ENCODE data around the gene EID2. TPM values are rescaled to one million over a fixed set of nuclear protein-coding genes. Genes with fewer than 3 reads are reported as not detected.

The EID2 gene
- total and polyA plus RNA-seq, 2 of the 8 experiments (the other 6 are each of a cell fraction or from before 2014, with no cell fraction given), result 7.8 to 29.6 TPM

- H3K79me2 ChIP-seq (ENCODE audit: control insufficient read depth in 1 of 2, insufficient read depth in 2 of 2, low read length in 2 of 2), result no peaks in the 10 kb centered on the region
Measured at GRCh38 chr19:39524495-39524894, 15.5 kb downstream of the EID2 start.

More at GRCh38 chr19:39524495-39524894, 15.5 kb downstream of the EID2 start:
- no peak overlapping the region for H3K18ac ChIP-seq (ENCODE audit: extremely low read depth, low read length)
- H3K9ac ChIP-seq (replicated peaks in 1 of 4; ENCODE audit: extremely low read depth in 1 of 4, low read depth in 3 of 4, low read length in 3 of 4), result no peak overlapping the region
- no peaks in the 10 kb centered on the region for H3K79me1 ChIP-seq (ENCODE audit: low read depth, low read length)
- H3K56ac ChIP-seq (replicated peaks; ENCODE audit: insufficient read length, low read depth, low read length), result no peak overlapping the region
- ChIA-PET CTCF (ENCODE audit: partially characterized antibody) (interaction anchor here (0.8 to 4.2 kb wide), 4 partner anchors 9 to 49 kb away, joined by 3 to 21 read pairs (median 10); partner anchors contain the start of genes DLL3 and EID2B), POLR2A (ENCODE audit: partially characterized antibody) (interaction anchor here (1.3 to 2.7 kb wide), 6 partner anchors 9 to 89 kb away, joined by 4 to 13 read pairs (median 6); partner anchors contain the start of gene RPS16)
- no peak overlapping the region for H3K27ac ChIP-seq (ENCODE audit: low read depth, low read length)
- peaks cover 2 to 13% (median 3%) of the 10 kb centered on the region in 4 experiments; a peak in 3 of 8 replicates for H3K36me3 ChIP-seq (ENCODE audit: control insufficient read depth in 2 of 4, insufficient read depth in 4 of 4, low read length in 3 of 4)
- H3K23ac ChIP-seq (ENCODE audit: insufficient read length), result no peak overlapping the region
- no peak overlapping the region for H2BK15ac ChIP-seq (ENCODE audit: low read length)
- H2BK5ac ChIP-seq (ENCODE audit: low read depth, low read length), result no peak overlapping the region
- FAIRE-seq (no peak), DNase-seq (ENCODE audit: low read depth in 1 of 2, low spot score in 2 of 2) (no peak)
- H4K5ac ChIP-seq (ENCODE audit: insufficient read length, low read depth, low read length), result no peak overlapping the region
- no peak overlapping the region for H4K91ac ChIP-seq (replicated peaks; ENCODE audit: insufficient read length, low read length)
- H3K4me3 ChIP-seq (ENCODE audit: extremely low read depth in 1 of 4, insufficient read depth in 2 of 4, low read depth in 3 of 4, low read length in 4 of 4), result no peak overlapping the region
- no peak overlapping the region for H2BK120ac ChIP-seq (replicated peaks; ENCODE audit: low read depth, low read length)
- H3K14ac ChIP-seq (ENCODE audit: insufficient read length), result no peak overlapping the region
- H3K9me3 ChIP-seq (ENCODE audit: insufficient read depth in 2 of 2, low read depth in 1 of 2, low read length in 1 of 2), result no peaks in the 10 kb centered on the region
- H2BK12ac ChIP-seq (ENCODE audit: low read depth, low read length), result no peak overlapping the region
- peaks cover 0 to 4% of the 10 kb centered on the region in 2 experiments for H4K20me1 ChIP-seq (replicated peaks in 1 of 2; ENCODE audit: control insufficient read depth in 1 of 2, insufficient read depth in 2 of 2, low read length in 2 of 2)
- no peaks in the 10 kb centered on the region for H3K23me2 ChIP-seq (ENCODE audit: low read depth, low read length)
- H3K4me1 ChIP-seq (replicated peaks in 1 of 4; ENCODE audit: control insufficient read depth in 3 of 4, insufficient read depth in 4 of 4, low read length in 3 of 4), result peaks cover 0 to 2% (median 0%) of the 10 kb centered on the region in 4 experiments; a peak in 1 of 7 replicates
- WGBS, 2 experiments (ENCODE audit: extremely low coverage in 1 of 2, insufficient coverage in 1 of 2, insufficient read length in 1 of 2, insufficient replicate concordance in 2 of 2, low coverage in 1 of 2, low lambda C conversion rate in 2 of 2, missing lambda C conversion rate in 1 of 2), result 89% methylated on average over 8 of the region's 8 CpGs; no CpG with 5 or more reads in 1 of the 2 experiments
- no peak overlapping the region for H3K4ac ChIP-seq (replicated peaks; ENCODE audit: insufficient read length, low read depth, low read length)
- H3K27me3 ChIP-seq (replicated peaks in 1 of 4; ENCODE audit: control insufficient read depth in 3 of 4, extremely low read depth in 1 of 4, insufficient read depth in 3 of 4, low read length in 3 of 4), result no peaks in the 10 kb centered on the region
- H4K8ac ChIP-seq (ENCODE audit: extremely low read depth, insufficient read depth, low read length), result no peak overlapping the region
- TF ChIP-seq SP1 (IDR thresholded peaks at IDR 0.05; ENCODE audit: low read depth, low read length) (no peak), CHD1 (IDR thresholded peaks at IDR 0.05; ENCODE audit: low read depth, low read length) (no peak), TCF12 (IDR thresholded peaks at IDR 0.05; ENCODE audit: low read depth, low read length) (no peak), HDAC2 (IDR thresholded peaks at IDR 0.05; ENCODE audit: borderline replicate concordance in 1 of 2, low read depth in 2 of 2, low read length in 2 of 2) (no peak), BRCA1 (IDR thresholded peaks at IDR 0.05; ENCODE audit: low read depth, low read length) (no peak), EZH2 (IDR thresholded peaks at IDR 0.05; ENCODE audit: low read depth, low read length, severe bottlenecking) (no peak), YY1 (IDR thresholded peaks at IDR 0.05; ENCODE audit: low read depth, low read length) (no peak), TEAD4 (IDR thresholded peaks at IDR 0.05; ENCODE audit: low read depth, low read length) (no peak), CBX8 (IDR thresholded peaks at IDR 0.05; ENCODE audit: borderline replicate concordance, low read depth, low read length) (no peak)
- no peak overlapping the region for H2AK5ac ChIP-seq (ENCODE audit: low read depth, low read length)
- H2AFZ ChIP-seq (ENCODE audit: low read length), result no peak overlapping the region
- no peak overlapping the region for H3K4me2 ChIP-seq (ENCODE audit: insufficient read depth in 1 of 2, low read depth in 2 of 2, low read length in 2 of 2)
- no peak overlapping the region for H2BK20ac ChIP-seq (ENCODE audit: low read length)
